GM18907 (cell line): Measurements from ENCODE around the gene PTPRE.

Experiments
- ATAC-seq: cut with Tn5 transposase; IDR thresholded peaks from one replicate; pipeline ENCODE4 v1.9.1; 2021; ENCODE audit warnings: mild to moderate bottlenecking, moderate library complexity; ENCODE audit not compliant: unreplicated experiment

PTPRE gene

DNA sequence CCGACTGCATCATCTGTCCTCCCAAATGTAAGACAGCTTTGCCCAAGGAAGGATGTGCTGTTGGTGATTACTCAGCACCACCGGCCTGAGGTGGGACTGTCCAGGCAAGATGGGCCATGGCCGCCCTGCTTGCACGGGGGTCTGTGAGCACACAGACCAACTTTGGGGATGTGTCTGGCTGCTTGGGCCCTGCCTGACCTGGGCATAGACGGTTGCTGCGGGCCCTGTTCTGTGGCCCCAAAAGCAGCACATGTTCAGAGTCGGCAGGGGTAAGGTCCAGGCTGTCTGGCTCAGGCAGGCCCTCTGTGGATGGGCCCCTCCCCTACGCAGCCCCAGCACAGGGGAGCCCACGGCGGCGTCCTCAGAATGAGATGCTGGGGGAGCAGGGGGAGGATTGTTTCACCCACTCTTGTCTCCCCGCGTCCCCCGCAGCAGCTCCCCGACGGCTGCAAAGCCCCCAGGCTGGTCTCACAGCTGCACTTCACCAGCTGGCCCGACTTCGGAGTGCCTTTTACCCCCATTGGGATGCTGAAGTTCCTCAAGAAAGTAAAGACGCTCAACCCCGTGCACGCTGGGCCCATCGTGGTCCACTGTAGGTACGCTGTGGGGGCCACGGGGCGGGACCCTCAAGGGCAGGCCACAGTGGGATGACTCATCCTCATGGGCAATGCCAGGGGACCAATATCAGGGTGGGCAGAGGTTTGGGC lies 160.9 kb downstream of the PTPRE start:
- no peak for ATAC-seq

DNA sequence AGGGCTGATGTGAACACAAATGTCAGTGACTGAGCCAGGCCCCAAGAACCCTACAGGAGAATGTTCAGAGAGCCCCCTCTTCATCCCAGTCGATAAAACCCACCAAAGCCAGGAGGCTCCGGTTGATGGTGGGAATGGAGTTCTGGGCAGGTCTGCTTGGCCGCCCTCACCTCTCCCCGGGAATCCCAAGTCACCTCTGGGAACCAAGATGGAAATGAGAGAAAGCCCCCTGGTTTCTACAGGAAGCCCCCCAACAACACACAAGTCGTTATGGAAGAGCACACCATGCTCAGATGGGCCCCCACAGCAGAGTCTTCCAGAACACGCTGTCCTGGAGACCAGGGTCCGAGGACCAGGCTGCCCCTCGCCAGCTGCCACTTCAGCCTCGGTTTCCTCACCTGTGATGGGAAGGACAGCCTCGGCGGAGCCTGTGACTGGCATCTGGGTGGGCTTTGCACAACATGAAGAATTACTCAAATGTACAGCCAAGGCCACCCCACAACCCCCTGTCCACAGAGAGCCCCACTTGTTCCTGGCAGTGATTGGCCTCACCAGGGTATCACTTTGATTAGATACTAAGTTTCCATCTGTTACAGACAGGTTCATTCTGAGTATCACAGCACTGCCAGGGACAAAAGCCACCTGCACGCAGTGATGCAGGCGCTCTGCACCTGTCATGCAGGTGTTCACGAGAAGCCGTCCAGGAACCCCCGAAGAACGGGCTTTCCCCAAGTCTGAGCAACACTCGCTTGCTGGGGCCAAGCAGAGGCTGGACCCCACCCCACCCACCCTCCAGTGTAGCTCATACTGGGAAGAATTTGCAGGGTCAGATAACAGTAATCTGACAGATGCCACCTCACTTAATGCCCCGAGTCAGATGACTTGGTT lies 161.7 kb downstream of the PTPRE start:
- peak; percentile 2 for ATAC-seq

DNA sequence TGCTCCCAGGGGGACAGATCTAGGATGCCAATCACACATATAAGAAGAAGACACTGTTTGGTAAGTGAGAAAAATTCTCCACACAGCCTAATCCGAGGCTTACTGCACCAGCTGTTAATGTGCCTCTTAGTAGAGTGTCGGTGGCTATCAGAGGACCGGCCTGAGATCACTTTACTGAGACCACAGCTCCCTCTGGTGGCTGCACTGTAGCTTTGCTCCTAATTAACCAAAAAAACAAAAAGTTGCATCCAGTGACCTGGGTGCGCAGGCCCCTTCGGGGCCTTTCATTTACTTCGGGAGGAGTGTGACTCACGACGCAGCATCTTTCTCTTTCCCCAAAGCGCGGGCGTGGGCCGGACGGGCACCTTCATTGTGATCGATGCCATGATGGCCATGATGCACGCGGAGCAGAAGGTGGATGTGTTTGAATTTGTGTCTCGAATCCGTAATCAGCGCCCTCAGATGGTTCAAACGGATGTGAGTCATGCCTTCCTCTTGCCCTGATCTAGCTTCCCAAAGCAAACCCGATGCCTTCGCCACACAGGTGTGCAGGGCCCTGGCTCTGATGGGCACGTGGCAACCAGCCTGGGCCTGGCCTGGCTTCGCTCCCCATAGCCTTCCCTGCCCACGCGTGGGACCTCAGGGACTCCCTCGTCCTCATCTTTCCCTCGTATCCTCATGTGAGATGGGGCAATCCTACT lies 162.6 kb downstream of the PTPRE start:
- ATAC-seq = peak; percentile 37

DNA sequence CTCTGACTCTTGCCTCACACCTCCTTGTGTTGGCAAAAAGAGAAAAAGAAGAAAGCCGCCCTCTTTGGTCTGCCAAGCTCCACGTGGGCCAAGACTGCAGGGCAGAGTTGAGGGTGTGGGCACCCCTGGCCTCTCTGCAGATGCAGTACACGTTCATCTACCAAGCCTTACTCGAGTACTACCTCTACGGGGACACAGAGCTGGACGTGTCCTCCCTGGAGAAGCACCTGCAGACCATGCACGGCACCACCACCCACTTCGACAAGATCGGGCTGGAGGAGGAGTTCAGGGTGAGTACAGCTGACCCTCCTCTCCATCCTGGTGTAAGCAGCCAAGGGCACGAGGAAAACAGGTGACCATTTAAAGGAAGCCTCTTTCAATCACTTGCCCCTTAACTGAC lies 163.3 kb downstream of the PTPRE start:
- no peak for ATAC-seq

DNA sequence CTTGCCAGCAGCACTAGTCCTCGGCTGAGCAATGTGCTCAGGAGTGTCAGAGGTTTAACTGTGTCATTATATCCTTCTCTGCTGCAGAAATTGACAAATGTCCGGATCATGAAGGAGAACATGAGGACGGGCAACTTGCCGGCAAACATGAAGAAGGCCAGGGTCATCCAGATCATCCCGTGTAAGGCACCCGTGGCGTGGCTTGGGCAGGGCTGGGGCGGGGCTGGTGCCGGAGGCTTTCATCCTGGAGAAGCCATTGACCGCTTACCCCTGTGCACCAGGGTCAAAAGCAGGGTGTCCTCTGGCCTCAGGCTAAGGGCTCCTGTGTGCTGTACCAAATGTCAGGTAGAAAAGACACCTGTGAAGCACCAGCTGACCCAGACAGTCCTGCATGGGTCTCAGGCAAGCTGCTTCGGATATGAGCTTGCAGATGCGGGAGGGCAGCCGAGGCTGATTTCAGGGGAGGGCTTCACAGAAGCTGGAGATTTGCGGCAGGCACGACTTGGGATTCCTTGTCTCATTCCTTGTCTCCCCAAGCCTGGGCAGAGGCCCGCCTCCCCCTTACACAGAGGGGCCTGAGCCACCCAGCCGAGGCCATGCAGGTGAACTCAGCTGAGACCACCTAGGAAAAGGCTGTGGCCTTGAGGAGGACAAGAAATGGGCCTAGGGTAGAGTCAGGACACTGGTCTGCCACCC lies 164.0 kb downstream of the PTPRE start:
- ATAC-seq = no peak

DNA sequence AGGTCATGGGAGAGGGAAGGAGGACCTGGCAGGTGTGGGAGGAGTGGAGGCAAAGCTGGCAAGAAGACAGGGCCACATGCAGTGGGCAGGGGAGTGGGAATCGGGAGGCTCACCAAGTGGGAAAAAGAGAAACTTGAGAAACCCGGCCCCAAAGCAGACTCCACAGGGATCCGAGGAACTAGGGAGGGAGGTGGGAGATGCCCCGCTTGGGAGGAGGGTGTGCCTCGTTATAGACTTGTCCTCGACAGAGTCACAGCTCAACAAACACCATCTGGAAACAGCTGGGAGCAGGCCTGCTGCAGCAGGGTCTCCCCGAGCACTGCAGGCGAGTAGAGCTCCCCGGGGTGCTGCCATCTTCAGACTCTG lies 164.5 kb downstream of the PTPRE start:
- ATAC-seq = no peak

DNA sequence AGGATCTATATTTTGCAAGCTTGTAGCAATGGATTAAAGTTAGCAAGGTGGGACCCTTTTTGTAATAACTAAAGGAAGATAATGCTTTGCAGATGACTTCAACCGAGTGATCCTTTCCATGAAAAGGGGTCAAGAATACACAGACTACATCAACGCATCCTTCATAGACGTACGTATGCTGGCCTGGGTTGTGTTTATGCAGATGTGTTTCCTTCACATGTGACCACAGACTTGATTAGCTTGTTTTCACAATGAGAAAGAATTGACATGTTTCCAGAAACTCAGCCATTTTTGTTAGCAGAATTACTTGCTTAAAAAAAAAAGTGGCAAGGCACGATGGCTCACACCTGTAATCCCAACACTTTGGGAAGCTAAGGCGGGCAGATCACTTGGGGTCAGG lies 165.1 kb downstream of the PTPRE start:
- no peak for ATAC-seq

DNA sequence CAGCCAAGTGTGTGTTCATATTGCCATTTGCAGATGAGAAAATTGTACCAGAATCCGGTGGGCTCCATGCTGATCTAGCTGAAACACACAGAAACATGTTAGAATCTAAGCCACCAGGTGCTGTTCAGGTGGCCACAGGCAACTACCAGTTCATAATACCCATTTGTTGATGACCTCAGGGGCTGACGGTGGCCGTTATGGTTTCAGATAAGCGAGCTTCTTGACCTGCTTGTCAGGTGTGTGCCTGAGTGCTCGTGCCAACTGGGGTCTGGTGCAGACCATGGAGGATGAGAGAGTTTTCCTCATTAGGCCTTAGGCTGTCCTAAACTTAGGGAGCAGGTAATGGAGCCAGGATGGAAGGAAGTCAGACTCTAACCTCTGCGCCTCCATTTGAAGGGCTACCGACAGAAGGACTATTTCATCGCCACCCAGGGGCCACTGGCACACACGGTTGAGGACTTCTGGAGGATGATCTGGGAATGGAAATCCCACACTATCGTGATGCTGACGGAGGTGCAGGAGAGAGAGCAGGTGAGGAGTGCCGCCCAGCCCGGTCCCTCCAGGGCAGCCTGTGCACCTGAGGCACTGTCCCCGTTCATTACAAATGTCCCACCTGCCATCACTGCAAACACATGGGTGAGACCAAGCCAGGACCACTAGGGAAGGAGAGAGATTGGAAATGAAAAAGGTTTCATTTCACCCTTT lies 166.2 kb downstream of the PTPRE start:
- no peak for ATAC-seq

DNA sequence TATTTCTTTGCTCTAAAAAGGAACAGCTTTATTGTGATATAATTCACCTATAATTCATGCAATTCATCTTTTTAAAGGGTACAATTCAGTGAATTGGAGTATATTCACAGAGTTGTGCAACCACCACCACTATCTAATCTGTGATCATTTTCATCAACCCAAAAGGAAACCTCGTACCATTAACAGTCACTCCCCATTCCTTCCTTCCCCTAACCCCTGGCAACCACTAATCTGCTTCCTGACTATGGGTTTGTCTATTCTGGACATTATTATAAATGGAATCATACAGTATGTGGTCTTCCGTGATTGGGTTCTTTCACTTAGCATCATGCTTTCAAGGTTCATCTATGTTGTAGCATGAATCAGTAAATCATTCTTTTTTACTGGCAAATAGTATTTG lies 167.0 kb downstream of the PTPRE start:
- no peak for ATAC-seq

DNA sequence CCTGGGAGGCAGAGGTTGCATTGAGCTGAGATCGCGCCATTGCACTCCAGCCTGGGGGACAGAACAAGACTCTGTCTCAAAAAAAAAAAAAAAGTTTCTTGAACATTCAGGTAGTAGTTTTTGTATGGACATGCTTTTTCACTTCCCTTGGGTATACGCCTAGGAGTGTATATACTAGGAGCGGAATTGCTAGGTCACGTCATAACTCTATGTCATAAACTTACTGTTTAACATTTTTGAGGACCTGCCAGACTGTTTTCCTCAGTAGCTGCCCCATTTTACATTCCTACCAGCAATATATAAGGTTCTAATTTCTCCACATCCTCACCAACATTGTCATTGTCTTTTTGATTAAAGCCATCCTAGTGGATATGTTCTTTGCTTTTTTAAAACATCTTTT lies 167.7 kb downstream of the PTPRE start:
- ATAC-seq = no peak

DNA sequence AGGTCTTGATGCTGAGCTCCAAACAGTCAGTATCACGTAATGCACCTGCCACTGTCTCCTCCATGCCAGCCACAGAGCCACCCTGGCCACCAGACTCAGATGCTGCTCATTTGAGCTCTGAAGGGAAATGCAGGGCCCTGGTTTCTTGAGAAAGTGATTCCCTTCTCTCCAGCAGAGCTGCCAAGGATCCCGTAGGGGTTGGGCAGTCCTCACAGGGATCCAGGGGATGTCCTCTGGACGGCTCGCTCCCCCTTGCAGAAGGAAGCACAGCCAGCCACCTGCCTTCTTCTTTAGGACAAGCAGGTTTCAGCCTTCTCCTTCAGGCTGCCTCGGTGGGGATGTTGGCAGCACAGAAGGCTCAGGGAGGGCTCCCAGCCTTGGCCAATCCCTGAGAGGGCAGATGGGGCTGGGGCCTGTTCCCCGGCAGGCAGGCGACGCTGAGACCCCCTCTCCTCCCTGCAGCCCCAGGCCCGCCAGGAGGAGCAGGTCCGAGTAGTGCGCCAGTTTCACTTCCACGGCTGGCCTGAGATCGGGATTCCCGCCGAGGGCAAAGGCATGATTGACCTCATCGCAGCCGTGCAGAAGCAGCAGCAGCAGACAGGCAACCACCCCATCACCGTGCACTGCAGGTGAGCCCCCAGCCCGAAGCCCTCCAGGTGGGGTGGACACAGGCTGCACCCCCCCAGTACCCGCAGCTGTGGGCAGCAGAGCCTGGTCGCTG lies 170.4 kb downstream of the PTPRE start:
- ATAC-seq = no peak

DNA sequence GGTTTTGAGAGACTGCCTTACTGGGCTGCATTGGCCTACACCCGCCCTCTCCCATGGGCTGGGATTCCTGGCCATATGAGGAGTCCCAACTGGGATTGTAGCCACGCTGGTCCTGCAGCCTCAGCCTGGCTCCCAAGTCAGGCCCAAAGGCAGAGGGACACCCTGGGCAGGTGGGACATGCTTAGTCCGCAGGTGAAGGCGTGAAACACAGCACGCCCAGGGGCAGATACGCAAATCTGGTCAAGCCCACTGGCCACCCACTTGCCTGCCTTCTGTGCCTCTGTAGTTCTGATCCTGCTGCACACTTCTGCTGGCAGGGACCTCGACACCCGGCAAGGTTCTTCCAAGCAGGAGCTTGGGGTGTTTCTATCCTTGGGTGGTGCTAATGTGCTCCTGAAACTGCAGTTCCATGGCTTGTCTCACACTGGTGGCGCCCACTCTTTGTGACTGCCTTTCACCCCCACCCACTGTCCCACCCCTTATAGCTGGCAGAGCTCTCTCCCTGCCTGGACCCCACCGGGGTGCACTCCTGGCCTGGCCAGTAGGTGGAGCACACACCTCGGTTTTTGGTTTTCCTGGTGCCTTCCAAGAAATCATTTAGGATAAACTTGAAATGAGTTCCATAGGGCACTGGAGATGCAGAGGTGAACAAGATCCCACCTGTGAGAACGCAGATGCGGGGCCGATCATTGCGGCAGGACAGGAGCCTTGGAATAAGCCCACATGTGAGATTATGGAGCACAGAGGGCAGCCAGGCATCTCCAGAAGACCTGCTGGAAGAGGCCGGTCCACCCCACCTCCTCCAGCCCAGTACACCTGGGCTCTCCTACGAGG lies 171.4 kb downstream of the PTPRE start:
- ATAC-seq = no peak

DNA sequence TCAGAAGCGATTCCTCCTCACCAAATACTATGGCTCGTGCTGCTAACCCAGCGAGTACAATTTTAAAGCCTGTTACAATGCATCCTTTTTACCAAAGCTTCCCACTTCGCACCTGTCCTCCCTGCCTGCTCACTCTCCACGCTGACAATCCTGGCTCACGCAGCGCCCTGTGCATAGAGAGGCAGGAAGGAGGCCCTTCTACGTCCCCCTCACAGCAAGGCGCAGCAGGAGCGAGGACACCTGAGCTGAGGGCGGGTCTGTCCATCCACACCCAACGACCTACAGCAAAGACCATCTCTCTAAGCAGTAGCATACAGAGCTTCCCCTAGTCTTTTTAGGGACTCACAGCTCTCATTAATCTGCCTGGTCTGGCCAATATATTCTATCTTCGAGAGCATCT lies 173.3 kb downstream of the PTPRE start:
- no peak for ATAC-seq

DNA sequence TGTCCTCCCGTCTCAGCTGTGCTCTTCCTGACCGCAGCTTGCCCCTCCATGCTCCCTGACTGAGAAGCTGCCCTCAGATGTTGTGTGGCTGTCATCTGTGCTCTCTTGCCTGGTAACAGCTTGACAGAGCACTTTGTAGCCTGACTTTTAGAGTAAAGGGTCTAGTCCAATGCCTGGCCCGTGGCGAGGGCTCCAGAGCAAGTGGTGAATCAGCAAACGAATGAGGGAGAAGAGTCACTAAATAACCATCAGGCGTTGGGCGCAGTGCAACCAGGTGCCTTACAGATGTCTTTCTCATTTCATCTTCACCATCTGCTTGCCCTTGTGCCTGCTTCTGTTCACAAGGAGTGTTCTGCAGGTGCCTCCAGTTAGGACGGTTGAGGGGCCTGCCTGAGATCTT lies 173.7 kb downstream of the PTPRE start:
- ATAC-seq = no peak

DNA sequence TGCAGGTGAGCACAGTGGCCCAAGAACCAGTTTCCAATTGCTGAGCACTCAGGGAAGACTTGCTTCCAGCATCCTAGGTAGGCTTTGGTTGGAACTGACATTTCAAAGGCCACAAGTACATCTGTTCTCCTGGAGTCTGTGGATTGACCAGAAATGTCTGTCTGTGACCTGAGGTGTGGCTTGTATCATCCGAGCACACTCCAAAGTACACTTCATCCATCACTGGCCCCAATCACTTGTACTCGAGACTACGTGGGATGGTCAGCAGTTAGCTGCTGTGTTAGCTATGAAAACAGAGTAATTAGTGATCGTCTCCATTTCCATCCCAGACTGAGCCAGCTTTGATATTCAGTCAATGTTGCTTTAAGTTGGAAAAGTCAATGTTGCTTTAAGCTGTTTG lies 174.3 kb downstream of the PTPRE start:
- no peak for ATAC-seq

DNA sequence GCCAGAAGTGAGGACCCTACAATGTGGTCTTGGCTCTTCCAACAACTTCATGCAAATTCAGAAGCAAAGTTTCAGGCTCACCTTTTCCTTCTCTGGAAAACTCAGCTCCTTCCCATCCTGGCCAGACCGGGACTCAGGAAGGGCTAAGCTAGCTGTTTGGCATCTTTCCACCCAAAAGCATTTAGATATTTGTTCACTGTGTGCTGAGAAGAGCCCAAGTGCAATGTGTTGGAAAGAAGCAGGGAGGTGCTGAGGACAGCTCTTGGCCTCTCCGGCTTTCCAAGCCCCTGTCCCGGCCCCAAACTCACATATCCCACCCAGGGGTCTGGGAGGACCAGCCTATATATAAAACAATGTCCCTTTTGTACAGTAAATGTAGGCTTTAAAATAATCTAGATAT lies 174.8 kb downstream of the PTPRE start:
- no peak for ATAC-seq

DNA sequence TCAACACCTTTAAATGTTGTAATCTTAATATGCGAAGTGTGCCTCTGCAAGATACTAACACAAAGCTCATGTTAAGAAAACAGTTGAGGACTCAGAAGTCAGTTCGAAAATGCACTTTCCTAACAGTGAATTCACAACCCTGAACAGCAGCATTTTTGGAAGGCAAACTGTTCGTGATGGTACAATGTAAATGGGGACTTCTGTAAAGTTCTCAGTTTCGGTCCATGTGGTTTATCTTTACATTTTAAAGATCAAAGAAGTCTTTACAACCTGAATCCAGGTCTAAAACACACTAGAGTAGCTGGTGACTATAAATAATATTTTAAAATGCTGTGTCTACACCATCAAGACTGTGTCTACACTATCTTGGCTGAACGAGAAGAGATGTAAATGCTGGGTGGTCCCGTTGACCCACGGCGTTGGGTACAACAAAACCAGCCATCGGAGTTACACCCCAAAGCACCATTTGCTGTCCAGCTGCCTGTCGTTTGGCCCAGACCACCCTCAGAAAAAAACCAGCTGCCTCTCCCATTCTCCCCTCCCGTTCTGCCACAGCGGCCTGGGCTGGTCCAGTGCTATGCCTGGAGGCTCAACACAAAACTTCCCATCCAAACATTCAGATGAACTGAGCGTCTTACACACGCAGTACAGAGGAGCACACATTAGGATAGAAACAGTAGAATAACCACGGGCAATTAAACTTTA lies 176.4 kb downstream of the PTPRE start:
- no peak for ATAC-seq

DNA sequence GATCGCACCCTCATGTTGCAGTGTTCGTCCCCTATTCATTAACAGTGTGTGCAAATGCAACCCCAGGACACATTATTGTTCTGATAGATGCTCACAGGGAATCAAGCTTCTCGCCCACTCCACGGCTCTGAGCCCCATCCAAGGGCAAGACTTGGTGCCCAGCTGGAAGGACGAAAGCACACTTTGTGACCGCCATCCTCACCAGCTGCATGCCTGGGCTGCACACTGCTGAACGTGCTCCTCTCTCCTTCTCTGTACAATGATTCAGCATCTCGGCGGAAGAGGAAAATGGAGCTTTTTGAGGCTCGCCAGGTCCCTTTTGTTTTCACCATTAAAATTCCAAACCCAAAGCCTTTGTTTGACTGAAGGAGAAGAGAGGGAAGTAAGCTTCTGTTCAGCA lies 177.5 kb downstream of the PTPRE start:
- no peak for ATAC-seq

DNA sequence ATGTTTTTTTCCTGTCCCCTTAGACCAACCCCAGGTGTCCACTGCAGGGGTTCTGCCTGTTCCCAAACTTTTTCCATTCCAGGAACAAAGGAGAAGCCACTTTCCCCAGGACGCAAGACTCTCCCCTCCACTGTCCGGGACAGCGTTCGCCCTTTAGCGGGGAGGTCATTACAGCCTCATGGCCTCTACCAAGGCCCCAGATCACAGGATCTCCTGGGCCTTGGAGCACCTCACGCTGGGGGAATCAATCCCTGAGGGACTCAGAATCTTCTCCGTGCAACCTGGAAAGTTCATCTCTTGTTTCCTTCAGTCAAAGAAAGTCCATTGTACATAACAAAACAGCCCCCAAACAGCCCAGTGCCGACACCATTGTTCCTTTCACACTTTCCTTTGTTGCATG lies 178.1 kb downstream of the PTPRE start:
- no peak for ATAC-seq
